ENCODE data around the gene SLC6A5. TPM values are rescaled to one million over a fixed set of nuclear protein-coding genes. Genes with fewer than 3 reads are reported as not detected.

The SLC6A5 gene
- total RNA-seq, 1 donor: not detected

DNA sequence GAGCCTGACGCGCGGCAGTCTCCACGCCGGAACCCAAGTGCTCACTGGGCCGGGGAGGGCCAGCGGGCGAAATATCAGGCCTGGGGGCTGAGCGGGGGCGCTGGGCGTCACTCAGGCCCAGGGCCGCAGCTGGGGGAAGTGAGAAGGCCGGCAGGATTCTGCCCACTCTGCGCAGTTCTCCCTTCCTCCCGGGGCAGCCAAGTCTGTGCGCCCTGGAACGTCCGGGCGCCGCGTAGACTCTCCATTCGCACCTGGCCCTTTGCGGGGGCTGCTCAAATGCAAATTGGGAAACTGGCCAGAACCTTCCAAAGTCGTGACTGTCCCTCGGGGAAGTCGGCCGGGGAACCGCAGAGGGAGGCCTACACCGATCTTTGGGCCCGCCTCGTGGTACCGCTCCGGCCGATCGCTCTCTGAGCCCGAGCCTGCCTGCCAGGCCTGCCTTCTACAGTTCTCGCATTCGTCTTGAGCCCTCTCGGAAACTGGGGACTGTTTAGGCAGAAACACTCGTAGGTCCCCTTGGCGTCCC lies 2.2 kb upstream of the SLC6A5 start:
- no peak for DNase-seq (ENCODE audit: low read depth)

DNA sequence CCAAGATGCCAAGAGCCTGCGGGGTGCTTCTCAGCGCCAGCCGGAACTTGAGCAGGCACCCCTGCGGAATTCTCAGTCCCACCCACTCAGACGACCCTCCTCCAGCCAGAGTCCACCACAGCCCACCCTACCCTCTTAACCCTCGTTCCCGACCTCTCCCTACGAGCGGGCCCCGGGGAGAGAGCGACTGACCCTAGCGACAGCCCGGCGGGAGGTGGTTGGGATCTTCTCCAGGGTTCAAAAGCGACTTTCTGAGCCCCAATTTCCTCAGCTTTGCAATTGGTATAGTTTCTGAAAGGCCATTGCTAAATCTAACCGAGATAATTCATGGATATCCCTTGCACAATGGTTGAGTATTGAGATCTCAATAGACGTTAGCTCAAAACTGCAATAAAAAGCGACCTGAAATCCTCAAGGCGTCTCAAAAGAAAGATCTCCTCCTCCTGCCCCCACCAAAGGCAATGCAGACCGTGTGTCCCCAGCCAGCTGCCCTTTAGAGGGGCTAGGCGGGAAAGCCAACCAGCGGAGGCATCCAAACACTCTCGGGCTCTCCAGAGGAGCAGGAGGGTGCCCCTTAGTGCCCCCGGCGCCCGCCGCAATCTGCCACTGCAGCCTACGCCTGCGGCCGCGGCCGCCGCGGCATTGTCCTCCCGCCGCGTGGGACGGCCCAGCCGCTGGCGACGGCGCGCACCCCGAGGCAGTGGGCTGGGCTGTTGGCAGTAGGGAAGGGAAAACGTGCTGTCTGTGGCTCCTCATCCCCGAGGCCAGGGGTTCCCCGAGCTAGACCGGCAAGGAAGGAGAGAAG lies 1.5 kb upstream of the SLC6A5 start:
- H3K4me3 ChIP-seq (ENCODE audit: low read depth, low read length): no peak overlapping the region
- DNase-seq (ENCODE audit: low read depth): no peak
- TF ChIP-seq, protein P1, sequence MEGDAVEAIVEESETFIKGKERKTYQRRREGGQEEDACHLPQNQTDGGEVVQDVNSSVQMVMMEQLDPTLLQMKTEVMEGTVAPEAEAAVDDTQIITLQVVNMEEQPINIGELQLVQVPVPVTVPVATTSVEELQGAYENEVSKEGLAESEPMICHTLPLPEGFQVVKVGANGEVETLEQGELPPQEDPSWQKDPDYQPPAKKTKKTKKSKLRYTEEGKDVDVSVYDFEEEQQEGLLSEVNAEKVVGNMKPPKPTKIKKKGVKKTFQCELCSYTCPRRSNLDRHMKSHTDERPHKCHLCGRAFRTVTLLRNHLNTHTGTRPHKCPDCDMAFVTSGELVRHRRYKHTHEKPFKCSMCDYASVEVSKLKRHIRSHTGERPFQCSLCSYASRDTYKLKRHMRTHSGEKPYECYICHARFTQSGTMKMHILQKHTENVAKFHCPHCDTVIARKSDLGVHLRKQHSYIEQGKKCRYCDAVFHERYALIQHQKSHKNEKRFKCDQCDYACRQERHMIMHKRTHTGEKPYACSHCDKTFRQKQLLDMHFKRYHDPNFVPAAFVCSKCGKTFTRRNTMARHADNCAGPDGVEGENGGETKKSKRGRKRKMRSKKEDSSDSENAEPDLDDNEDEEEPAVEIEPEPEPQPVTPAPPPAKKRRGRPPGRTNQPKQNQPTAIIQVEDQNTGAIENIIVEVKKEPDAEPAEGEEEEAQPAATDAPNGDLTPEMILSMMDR (IDR thresholded peaks at IDR 0.05; ENCODE audit: insufficient read depth, low read depth, low read length): no peak

More for the DNA sequence above, 2.2 kb upstream of the SLC6A5 start:
- TF ChIP-seq, protein P1 (IDR thresholded peaks at IDR 0.05; ENCODE audit: insufficient read depth, low read depth, low read length): no peak
- H3K4me3 ChIP-seq (ENCODE audit: low read depth, low read length): no peak overlapping the region

DNA sequence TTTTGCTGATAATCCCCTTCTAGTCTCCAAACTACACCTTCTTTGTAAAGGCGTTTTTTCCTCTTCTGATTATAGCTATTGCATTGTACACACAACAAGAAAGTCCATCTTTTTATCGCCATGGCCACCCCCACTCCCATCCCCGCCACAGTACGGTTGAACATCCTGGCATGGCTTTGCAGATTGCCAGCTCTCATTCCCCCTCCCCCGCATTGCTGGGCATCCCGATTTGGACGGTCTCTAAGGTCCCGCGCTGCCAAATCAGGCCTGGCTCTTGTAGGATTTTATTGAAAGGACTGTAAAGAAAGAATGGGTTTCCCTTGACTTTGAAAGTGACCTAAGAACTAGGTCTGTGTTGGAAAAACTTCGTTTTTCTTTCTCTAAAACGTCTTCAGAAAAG lies 916 bp upstream of the SLC6A5 start:
- TF ChIP-seq, protein P1 (IDR thresholded peaks at IDR 0.05; ENCODE audit: insufficient read depth, low read depth, low read length): no peak

DNA sequence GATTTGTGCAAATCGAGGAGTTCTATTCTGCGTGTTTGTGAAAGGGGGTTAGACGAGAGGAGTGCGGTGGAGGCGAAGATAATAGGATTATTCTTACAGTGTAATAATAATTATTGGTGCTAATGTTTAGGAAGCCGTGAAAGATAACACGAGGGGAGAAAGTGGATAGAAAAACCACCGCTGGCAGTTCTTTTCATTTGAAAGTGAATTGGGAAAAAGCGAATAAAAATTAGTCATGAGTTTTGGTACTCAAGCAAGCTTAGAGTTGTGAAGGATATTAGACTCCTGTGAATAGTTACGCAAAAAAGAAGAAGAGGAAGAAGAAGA lies 575 bp downstream of the SLC6A5 start:
- DNase-seq (ENCODE audit: low read depth): no peak
- no peak overlapping the region for H3K4me3 ChIP-seq (ENCODE audit: low read depth, low read length)
- TF ChIP-seq, protein P1 (IDR thresholded peaks at IDR 0.05; ENCODE audit: insufficient read depth, low read depth, low read length): no peak

More for the DNA sequence above, 916 bp upstream of the SLC6A5 start:
- no peak overlapping the region for H3K4me3 ChIP-seq (ENCODE audit: low read depth, low read length)
- DNase-seq (ENCODE audit: low read depth): no peak

DNA sequence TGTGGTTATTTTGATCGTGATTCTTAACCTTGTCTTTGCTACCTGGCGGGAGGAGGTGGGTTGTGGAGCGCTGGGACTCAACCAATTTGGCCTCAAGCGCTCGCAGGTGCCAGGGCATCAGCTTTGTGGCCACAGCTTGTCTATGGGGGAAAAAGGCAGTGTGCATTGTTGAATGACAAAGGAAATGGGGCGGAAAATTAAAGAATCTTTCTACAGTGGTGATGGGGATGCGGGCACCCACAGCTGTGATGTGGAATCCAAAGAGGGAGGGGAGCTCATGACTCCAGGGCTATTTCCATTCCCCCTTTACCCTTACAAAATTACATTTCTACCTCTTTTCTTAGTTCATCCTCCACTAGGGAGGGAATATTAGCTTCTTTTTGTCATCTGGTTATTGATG lies 1.1 kb downstream of the SLC6A5 start:
- DNase-seq (ENCODE audit: low read depth): no peak
- TF ChIP-seq, protein P1 (IDR thresholded peaks at IDR 0.05; ENCODE audit: insufficient read depth, low read depth, low read length): no peak

DNA sequence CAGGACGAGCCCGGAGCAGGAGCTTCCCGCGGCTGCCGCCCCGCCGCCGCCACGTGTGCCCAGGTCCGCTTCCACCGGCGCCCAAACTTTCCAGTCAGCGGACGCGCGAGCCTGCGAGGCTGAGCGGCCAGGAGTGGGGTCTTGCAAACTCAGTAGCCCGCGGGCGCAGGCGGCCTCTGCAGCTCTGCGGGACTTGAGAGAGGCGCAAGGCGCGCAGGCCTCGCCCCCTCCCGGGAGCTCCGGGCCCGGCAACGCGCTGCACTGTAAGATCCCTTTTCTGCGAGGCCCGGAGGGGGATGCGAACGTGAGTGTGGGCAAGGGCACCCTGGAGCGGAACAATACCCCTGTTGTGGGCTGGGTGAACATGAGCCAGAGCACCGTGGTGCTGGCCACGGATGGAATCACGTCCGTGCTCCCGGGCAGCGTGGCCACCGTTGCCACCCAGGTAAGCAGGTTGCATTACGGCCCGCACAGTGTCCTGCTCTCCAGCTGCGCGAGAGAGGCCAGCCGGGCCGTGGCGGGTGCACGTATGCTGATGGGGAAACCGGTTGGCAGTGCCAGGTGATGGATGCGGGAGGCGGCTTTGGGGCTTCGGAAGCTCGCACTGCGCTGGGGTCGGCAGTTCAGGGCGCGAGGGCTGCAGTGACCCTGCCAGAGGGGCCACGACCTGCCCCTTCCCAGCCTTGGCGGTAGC lies 2.0 kb downstream of the SLC6A5 start:
- TF ChIP-seq, protein P1 (IDR thresholded peaks at IDR 0.05; ENCODE audit: insufficient read depth, low read depth, low read length): no peak
- H3K4me3 ChIP-seq (ENCODE audit: low read depth, low read length): no peak overlapping the region
- DNase-seq (ENCODE audit: low read depth): no peak

More for the DNA sequence above, 1.1 kb downstream of the SLC6A5 start:
- H3K4me3 ChIP-seq (ENCODE audit: low read depth, low read length): no peak overlapping the region

Data from fibroblast of villous mesenchyme (primary cell).